RWPE2 (cell line): ENCODE data around the gene TEDC1.

Experiments used
- ATAC-seq: fragments of 200-7000 bp; cut with Tn5 transposase; 3 replicates; pipeline ENCODE4 v1.9.1; 2021; ENCODE audit warnings: low read depth
- DNase-seq: peaks from one replicate; pipeline ENCODE4 v3.0.0-alpha.2; 2020; ENCODE audit warnings: low spot score
- H3K27ac ChIP-seq: fragments of 450-650 bp; 2 replicates; pipeline ENCODE4 v1.5.1; 2017; ENCODE audit warnings: mild to moderate bottlenecking; ENCODE audit not compliant: poor library complexity, severe bottlenecking
- H3K27me3 ChIP-seq: fragments of 250-450 bp; sonication (Bioruptor Pico); 2 replicates; pipeline ENCODE4 v1.5.1; 2021; ENCODE audit warnings: mild to moderate bottlenecking, moderate library complexity; ENCODE audit not compliant: insufficient read depth, poor library complexity, severe bottlenecking
- H3K36me3 ChIP-seq: fragments of 250-450 bp; sonication (Bioruptor Pico); 2 replicates; pipeline ENCODE4 v1.5.1; 2020; ENCODE audit warnings: low read depth, mild to moderate bottlenecking, moderate library complexity
- H3K4me1 ChIP-seq: fragments of 250-450 bp; sonication (Bioruptor Pico); 2 replicates; pipeline ENCODE4 v1.5.1; 2021; ENCODE audit warnings: mild to moderate bottlenecking, moderate library complexity; ENCODE audit not compliant: insufficient read depth, poor library complexity, severe bottlenecking
- H3K4me3 ChIP-seq: fragments of 250-450 bp; sonication (Bioruptor Pico); 2 replicates; pipeline ENCODE4 v1.5.1; 2021; ENCODE audit warnings: mild to moderate bottlenecking, moderate library complexity; ENCODE audit not compliant: severe bottlenecking
- H3K9me3 ChIP-seq: fragments of 250-450 bp; sonication (Bioruptor Pico); 2 replicates; pipeline ENCODE4 v1.5.1; 2021; ENCODE audit warnings: mild to moderate bottlenecking, moderate library complexity; ENCODE audit not compliant: severe bottlenecking
- TF ChIP-seq, protein P1 (sequence below): fragments of 450-650 bp; IDR thresholded peaks from one replicate; pipeline ENCODE4 v1.5.1; 2017; ENCODE audit warnings: mild to moderate bottlenecking, moderate library complexity; ENCODE audit not compliant: poor library complexity, severe bottlenecking

The TEDC1 gene

DNA sequence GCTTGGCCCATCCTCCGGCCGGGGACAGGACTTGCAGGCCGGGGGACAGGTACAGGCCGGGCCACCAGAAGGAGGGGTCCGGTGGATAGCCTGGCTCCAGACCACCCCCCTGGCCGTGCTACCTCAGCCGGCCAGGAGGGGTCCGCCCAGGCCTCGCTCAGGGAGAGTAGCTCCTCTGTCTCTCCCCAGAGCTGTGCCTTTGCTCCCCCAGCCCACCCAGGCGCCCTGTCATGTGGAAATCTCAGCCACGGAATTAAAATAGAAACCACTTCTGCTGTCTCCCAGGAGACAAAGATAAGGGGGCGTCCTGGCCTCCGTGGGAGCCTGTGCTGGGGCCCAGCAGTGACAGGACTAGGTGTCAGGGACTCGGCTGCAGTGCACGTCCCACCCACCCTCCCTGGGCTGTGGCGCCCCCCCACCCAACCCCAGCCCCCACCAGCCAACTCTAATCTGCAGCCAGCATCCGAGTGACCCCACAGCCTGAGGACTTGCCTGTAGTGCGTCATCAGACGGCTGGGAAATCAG, 19.7 kb upstream of the TEDC1 start:
- Histone ChIP-seq H3K36me3 (peaks cover 33% of the 10 kb centered on the region), H3K4me1 (peaks cover 6% of the 10 kb centered on the region), H3K27ac (no peak overlapping the region), H3K4me3 (no peak overlapping the region), H3K9me3 (no peaks in the 10 kb centered on the region), H3K27me3 (no peaks in the 10 kb centered on the region)
- ATAC-seq (no peak), DNase-seq (no peak)
- TF ChIP-seq, protein P1, sequence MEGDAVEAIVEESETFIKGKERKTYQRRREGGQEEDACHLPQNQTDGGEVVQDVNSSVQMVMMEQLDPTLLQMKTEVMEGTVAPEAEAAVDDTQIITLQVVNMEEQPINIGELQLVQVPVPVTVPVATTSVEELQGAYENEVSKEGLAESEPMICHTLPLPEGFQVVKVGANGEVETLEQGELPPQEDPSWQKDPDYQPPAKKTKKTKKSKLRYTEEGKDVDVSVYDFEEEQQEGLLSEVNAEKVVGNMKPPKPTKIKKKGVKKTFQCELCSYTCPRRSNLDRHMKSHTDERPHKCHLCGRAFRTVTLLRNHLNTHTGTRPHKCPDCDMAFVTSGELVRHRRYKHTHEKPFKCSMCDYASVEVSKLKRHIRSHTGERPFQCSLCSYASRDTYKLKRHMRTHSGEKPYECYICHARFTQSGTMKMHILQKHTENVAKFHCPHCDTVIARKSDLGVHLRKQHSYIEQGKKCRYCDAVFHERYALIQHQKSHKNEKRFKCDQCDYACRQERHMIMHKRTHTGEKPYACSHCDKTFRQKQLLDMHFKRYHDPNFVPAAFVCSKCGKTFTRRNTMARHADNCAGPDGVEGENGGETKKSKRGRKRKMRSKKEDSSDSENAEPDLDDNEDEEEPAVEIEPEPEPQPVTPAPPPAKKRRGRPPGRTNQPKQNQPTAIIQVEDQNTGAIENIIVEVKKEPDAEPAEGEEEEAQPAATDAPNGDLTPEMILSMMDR: no peak

DNA sequence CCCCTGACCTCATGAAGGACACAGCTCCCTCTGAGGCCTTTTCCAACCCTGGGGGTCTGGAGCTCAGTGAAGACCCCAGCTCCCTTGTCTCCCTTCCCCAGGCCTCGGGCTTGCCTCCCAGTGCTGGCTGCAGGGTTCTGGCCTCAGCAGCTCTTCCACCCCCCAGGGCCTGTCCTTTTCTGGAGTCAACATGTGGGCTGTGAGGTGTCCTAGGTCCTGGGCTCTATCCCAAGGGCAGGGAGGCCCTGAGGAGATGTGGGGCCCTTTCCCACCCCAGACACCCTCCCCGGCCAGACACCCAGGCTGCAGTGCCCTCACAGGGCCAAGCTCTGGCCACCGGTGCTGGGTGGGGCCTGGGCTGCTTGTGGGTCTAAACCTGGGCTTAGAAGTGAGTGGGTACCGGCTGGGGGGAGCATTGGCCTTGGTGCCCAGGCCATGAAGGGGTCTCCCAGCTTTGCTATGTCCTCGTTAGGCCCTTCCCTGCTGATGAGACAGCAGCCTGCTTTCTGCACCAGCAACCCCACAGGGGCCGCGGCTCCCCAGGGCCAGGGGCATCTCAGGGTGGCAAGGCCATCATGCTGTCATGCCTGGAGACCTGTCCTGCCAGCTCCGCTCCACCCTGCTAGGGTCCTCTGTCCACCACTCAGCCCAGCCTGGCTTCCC, 19.1 kb upstream of the TEDC1 start:
- H3K27ac ChIP-seq: peak overlapping the region; percentile 89
- no peaks in the 10 kb centered on the region for H3K9me3 ChIP-seq
- no peaks in the 10 kb centered on the region for H3K27me3 ChIP-seq
- ATAC-seq (no peak), DNase-seq (no peak)
- peaks cover 27% of the 10 kb centered on the region for H3K36me3 ChIP-seq
- TF ChIP-seq, protein P1: no peak
- H3K4me3 ChIP-seq: no peak overlapping the region
- H3K4me1 ChIP-seq: peaks cover 12% of the 10 kb centered on the region

DNA sequence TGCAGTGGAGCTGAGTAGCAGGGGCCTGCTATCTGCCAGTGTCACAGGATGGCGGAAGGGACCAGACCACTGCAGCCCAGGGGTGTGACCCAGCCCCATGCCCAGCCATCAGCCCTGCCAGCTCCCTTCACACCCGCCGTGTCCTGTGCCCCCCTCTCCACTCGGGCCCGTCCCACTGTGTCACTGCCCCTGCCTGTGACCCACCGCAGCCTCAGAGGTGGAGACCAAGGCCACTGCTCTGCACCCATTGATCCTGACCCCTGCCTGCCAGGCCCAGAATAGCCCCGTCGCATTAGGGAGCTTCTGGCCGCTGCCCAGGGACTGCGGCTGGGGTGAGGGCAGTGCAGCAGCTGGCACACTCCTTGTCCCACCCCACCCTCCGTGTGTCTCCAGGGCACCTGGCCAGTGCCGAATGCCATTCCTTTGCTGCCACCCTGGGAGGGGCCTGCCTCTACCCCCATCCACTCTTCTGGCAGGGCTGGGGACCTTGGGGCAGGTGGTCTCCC, 18.5 kb upstream of the TEDC1 start:
- ATAC-seq: no peak
- Histone ChIP-seq H3K27me3 (no peaks in the 10 kb centered on the region), H3K27ac (peak overlapping the region; percentile 89), H3K9me3 (no peaks in the 10 kb centered on the region), H3K36me3 (peaks cover 21% of the 10 kb centered on the region), H3K4me1 (peaks cover 16% of the 10 kb centered on the region), H3K4me3 (no peak overlapping the region)
- no peak for DNase-seq
- TF ChIP-seq, protein P1: no peak

DNA sequence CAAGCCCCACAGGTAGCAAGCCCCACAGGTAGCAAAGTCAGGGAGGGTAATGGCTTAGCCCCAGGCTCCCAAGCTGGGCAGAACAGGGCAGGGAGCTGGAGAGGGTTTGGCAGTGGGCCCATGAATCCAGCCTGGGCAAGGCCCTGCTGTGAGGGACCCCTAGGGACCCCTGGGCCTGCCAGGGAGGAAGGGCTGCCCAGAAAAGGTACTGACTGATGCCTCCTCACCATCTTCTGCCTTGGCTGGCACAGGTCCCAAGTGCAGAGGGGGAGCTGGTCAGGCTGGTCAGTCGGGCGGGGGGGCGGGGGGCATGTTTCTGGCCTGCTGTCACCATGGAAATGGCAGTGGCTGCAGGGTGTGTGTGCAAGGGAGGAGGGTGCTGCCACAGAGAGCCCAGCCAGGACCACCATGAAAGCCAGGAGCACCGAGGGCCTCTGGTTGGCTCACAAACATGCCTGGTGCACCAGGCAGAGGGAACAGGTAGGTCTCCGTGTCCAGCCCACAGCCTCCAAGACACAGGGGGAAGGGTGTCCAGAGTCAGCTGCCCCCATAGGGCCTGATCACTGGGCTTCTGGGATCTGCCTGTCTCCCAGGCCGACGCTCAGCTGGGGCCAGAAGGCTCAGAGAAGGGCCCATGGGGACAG, 17.9 kb upstream of the TEDC1 start:
- peak overlapping the region; percentile 89 for H3K27ac ChIP-seq
- DNase-seq (no peak), ATAC-seq (peak; percentile 2)
- H3K27me3 ChIP-seq: no peaks in the 10 kb centered on the region
- peaks cover 16% of the 10 kb centered on the region for H3K4me1 ChIP-seq
- TF ChIP-seq, protein P1: no peak
- H3K9me3 ChIP-seq: no peaks in the 10 kb centered on the region
- peaks cover 15% of the 10 kb centered on the region for H3K36me3 ChIP-seq
- H3K4me3 ChIP-seq: peak overlapping the region; percentile 89
